Peyer's patch (tissue), 4 donors: ENCODE results near the gene ACSM6. TPM values are rescaled to one million over a fixed set of nuclear protein-coding genes. Genes with fewer than 3 reads are reported as not detected.
"Not testable (repeated sequence)": the region's sequence is repeated elsewhere in the genome, so short reads cannot be mapped to it uniquely, and the experiment has no call there.

Experiments used
- DNase-seq, 3 donors: peaks; one replicate each; pipeline ENCODE4 v3.0.0-alpha.2; 2017 to 2019
- H3K27ac ChIP-seq, 4 donors: fragments of 200-600 bp; sonication (generic); one replicate each; pipeline ENCODE4 v1.5.1; 2016 to 2019
- H3K27me3 ChIP-seq, 2 donors: fragments of 200-600 bp; sonication (generic); one replicate each; pipeline ENCODE4 v1.5.1; 2019
- H3K36me3 ChIP-seq, 3 donors: fragments of 200-600 bp; sonication (generic); one replicate each; pipeline ENCODE4 v1.5.1; 2016 to 2019
- H3K4me1 ChIP-seq, 4 donors: fragments of 200-600 bp; sonication (generic); one replicate each; pipeline ENCODE4 v1.5.1; 2016 to 2019
- H3K4me3 ChIP-seq, 4 donors: fragments of 200-600 bp; sonication (generic); 1 replicate in 3 of 4; 2 replicates in 1 of 4; pipeline ENCODE4 v1.5.1; 2016 to 2019; ENCODE audit warnings: mild to moderate bottlenecking in 1 of 4
- H3K9me3 ChIP-seq, 4 donors: fragments of 200-600 bp; sonication (generic); one replicate each; pipeline ENCODE4 v1.5.1; 2016 to 2019; ENCODE audit warnings: mild to moderate bottlenecking in 1 of 4
- CTCF ChIP-seq, 6 experiments: fragments of 450-650 bp in 4 of 6; fragments of 200-600 bp in 2 of 6; sonication (generic) in 1 of 6; IDR thresholded peaks; one replicate each; pipeline ENCODE4 v1.5.1; 2017 to 2019; ENCODE audit warnings: antibody characterized with exemption in 6 of 6, mild to moderate bottlenecking in 3 of 6, moderate library complexity in 1 of 6
- POLR2A ChIP-seq, 2 donors: fragments of 450-650 bp; IDR thresholded peaks; one replicate each; pipeline ENCODE4 v1.5.1; 2017; ENCODE audit warnings: antibody characterized with exemption in 2 of 2, mild to moderate bottlenecking in 2 of 2, moderate library complexity in 2 of 2
- total RNA-seq, 4 donors: library from RNA; depleted of rRNA; stranded (reverse); fragments of >200 nt; gene quantifications; one replicate each; pipeline ENCODE4 v1.1.0, GENCODE V29; 2016

Gene ACSM6
- total RNA-seq, 4 donors from 2014 or later = not detected

- Histone ChIP-seq H3K9me3 (no peaks in the 10 kb centered on the region), H3K4me3 (no peak overlapping the region), H3K4me1 (no peaks in the 10 kb centered on the region), H3K36me3 (peaks cover 0 to 45% (median 0%) of the 10 kb centered on the region in 3 donors), H3K27ac (no peak overlapping the region), H3K27me3 (no peaks in the 10 kb centered on the region)
- DNase-seq = no peak
- TF ChIP-seq CTCF (IDR thresholded peaks at IDR 0.05) = no peak
- TF ChIP-seq POLR2A (IDR thresholded peaks at IDR 0.05) = no peak
Observed at GRCh38 chr10:95233377-95234034, 39.5 kb downstream of the ACSM6 start.

GRCh38 chr10:95234951-95235350 is 40.9 kb downstream of the ACSM6 start:
- H3K4me1 ChIP-seq = no peaks in the 10 kb centered on the region
- H3K27ac ChIP-seq = no peak overlapping the region
- H3K36me3 ChIP-seq = peaks cover 0 to 47% (median 0%) of the 10 kb centered on the region in 3 donors
- H3K27me3 ChIP-seq = no peaks in the 10 kb centered on the region
- H3K4me3 ChIP-seq = no peak overlapping the region
- TF ChIP-seq CTCF (IDR thresholded peaks at IDR 0.05) = no peak
- no peak for TF ChIP-seq POLR2A (IDR thresholded peaks at IDR 0.05)
- no peak for DNase-seq
- H3K9me3 ChIP-seq = no peaks in the 10 kb centered on the region

- no peak for TF ChIP-seq POLR2A (IDR thresholded peaks at IDR 0.05)
- no peak for TF ChIP-seq CTCF (IDR thresholded peaks at IDR 0.05)
- no peak overlapping the region for H3K4me3 ChIP-seq
- no peaks in the 10 kb centered on the region for H3K9me3 ChIP-seq
- H3K27me3 ChIP-seq = no peaks in the 10 kb centered on the region
- no peak for DNase-seq
- H3K4me1 ChIP-seq = no peaks in the 10 kb centered on the region
- H3K36me3 ChIP-seq = peaks cover 0 to 52% (median 0%) of the 10 kb centered on the region in 3 donors
- H3K27ac ChIP-seq = peak overlapping the region in 1 of 4 donors; percentile 31
Observed at GRCh38 chr10:95235676-95236067, 41.6 kb downstream of the ACSM6 start.

- no peaks in the 10 kb centered on the region for H3K4me1 ChIP-seq
- no peak for DNase-seq
- H3K27ac ChIP-seq = peak overlapping the region in 1 of 4 donors; percentile 31
- no peak overlapping the region for H3K4me3 ChIP-seq
- H3K36me3 ChIP-seq = peaks cover 0 to 58% (median 0%) of the 10 kb centered on the region in 3 donors
- H3K9me3 ChIP-seq = no peaks in the 10 kb centered on the region
- H3K27me3 ChIP-seq = no peaks in the 10 kb centered on the region
- TF ChIP-seq CTCF (IDR thresholded peaks at IDR 0.05) (no peak), POLR2A (IDR thresholded peaks at IDR 0.05) (no peak)
Observed at GRCh38 chr10:95236068-95236903, 42.2 kb downstream of the ACSM6 start.

- no peaks in the 10 kb centered on the region for H3K4me1 ChIP-seq
- peaks cover 0 to 71% (median 0%) of the 10 kb centered on the region in 3 donors for H3K36me3 ChIP-seq
- H3K4me3 ChIP-seq = no peak overlapping the region
- no peaks in the 10 kb centered on the region for H3K27me3 ChIP-seq
- no peaks in the 10 kb centered on the region for H3K9me3 ChIP-seq
- DNase-seq = no peak
- H3K27ac ChIP-seq = no peak overlapping the region
- TF ChIP-seq CTCF (IDR thresholded peaks at IDR 0.05) (no peak), POLR2A (IDR thresholded peaks at IDR 0.05) (no peak)
Observed at GRCh38 chr10:95237376-95238170, 43.5 kb downstream of the ACSM6 start.

- not testable (repeated sequence) for H3K27ac ChIP-seq, DNase-seq, H3K27me3 ChIP-seq, H3K4me1 ChIP-seq, H3K9me3 ChIP-seq, H3K4me3 ChIP-seq
- peaks cover 0 to 74% (median 0%) of the 10 kb centered on the region in 3 donors for H3K36me3 ChIP-seq
Observed at GRCh38 chr10:95240096-95240495, 46.1 kb downstream of the ACSM6 start.
